Loucy (cell line): Measurements from ENCODE around the gene FOXE3.

Experiments used
- EZH2phosphoT487 ChIP-seq: fragments of 200-600 bp; IDR thresholded peaks from 2 replicates; pipeline ENCODE4 v1.6.1; 2018; ENCODE audit warnings: antibody characterized with exemption, mild to moderate bottlenecking, moderate library complexity, borderline replicate concordance
- TF ChIP-seq, protein P1 (sequence below): fragments of 200-600 bp; sonication (generic); conservative IDR thresholded peaks from 2 replicates; pipeline ENCODE4 v1.5.1; 2014; ENCODE audit warnings: mild to moderate bottlenecking, antibody characterized with exemption, low read length

- TF ChIP-seq, protein P1, sequence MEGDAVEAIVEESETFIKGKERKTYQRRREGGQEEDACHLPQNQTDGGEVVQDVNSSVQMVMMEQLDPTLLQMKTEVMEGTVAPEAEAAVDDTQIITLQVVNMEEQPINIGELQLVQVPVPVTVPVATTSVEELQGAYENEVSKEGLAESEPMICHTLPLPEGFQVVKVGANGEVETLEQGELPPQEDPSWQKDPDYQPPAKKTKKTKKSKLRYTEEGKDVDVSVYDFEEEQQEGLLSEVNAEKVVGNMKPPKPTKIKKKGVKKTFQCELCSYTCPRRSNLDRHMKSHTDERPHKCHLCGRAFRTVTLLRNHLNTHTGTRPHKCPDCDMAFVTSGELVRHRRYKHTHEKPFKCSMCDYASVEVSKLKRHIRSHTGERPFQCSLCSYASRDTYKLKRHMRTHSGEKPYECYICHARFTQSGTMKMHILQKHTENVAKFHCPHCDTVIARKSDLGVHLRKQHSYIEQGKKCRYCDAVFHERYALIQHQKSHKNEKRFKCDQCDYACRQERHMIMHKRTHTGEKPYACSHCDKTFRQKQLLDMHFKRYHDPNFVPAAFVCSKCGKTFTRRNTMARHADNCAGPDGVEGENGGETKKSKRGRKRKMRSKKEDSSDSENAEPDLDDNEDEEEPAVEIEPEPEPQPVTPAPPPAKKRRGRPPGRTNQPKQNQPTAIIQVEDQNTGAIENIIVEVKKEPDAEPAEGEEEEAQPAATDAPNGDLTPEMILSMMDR = no peak
- no peak for TF ChIP-seq EZH2phosphoT487
Measured at GRCh38 chr1:47367651-47368050, 48.4 kb upstream of the FOXE3 start.
